Measurements from ENCODE around the gene SLC38A8. TPM values are rescaled to one million over a fixed set of nuclear protein-coding genes. Genes with fewer than 3 reads are reported as not detected.
A peak's percentile ranks its signal among the peaks of the same experiment; 100 is the strongest.

Gene SLC38A8
- total RNA-seq, 1 donor = not detected

- DNase-seq (ENCODE audit: low read depth) = no peak
- no peak overlapping the region for H3K4me3 ChIP-seq (ENCODE audit: low read depth, low read length)
- TF ChIP-seq CTCF (IDR thresholded peaks at IDR 0.05; ENCODE audit: insufficient read depth, low read length) = no peak
These were observed 38.9 kb upstream of the SLC38A8 start for GRCh38 chr16:84081446-84081989.

GRCh38 chr16:84080813-84081212, 38.2 kb upstream of the SLC38A8 start:
- no peak for DNase-seq (ENCODE audit: low read depth)
- TF ChIP-seq CTCF (IDR thresholded peaks at IDR 0.05; ENCODE audit: insufficient read depth, low read length) = no peak
- no peak overlapping the region for H3K4me3 ChIP-seq (ENCODE audit: low read depth, low read length)

- DNase-seq (ENCODE audit: low read depth) = no peak
- no peak overlapping the region for H3K4me3 ChIP-seq (ENCODE audit: low read depth, low read length)
- TF ChIP-seq CTCF (IDR thresholded peaks at IDR 0.05; ENCODE audit: insufficient read depth, low read length) = no peak
These were observed 37.8 kb upstream of the SLC38A8 start for GRCh38 chr16:84080378-84080777.

- no peak for TF ChIP-seq CTCF (IDR thresholded peaks at IDR 0.05; ENCODE audit: insufficient read depth, low read length)
- no peak for DNase-seq (ENCODE audit: low read depth)
- H3K4me3 ChIP-seq (ENCODE audit: low read depth, low read length) = no peak overlapping the region
These were observed 37.1 kb upstream of the SLC38A8 start for GRCh38 chr16:84079664-84080063.

- H3K4me3 ChIP-seq (ENCODE audit: low read depth, low read length) = no peak overlapping the region
- no peak for DNase-seq (ENCODE audit: low read depth)
- TF ChIP-seq CTCF (IDR thresholded peaks at IDR 0.05; ENCODE audit: insufficient read depth, low read length) = no peak
These were observed 32.8 kb upstream of the SLC38A8 start for GRCh38 chr16:84075376-84075775.

GRCh38 chr16:84074721-84075120, 32.1 kb upstream of the SLC38A8 start:
- no peak overlapping the region for H3K4me3 ChIP-seq (ENCODE audit: low read depth, low read length)
- DNase-seq (ENCODE audit: low read depth) = no peak
- TF ChIP-seq CTCF (IDR thresholded peaks at IDR 0.05; ENCODE audit: insufficient read depth, low read length) = no peak

GRCh38 chr16:84072014-84072413, 29.4 kb upstream of the SLC38A8 start:
- H3K4me3 ChIP-seq (ENCODE audit: low read depth, low read length) = no peak overlapping the region
- TF ChIP-seq CTCF (IDR thresholded peaks at IDR 0.05; ENCODE audit: insufficient read depth, low read length) = no peak
- DNase-seq (ENCODE audit: low read depth) = peak; percentile 19

Measured in fibroblast of the aortic adventitia (primary cell).